ENCODE measurements around the gene CPZ. TPM values are rescaled to one million over a fixed set of nuclear protein-coding genes. Genes with fewer than 3 reads are reported as not detected.
A peak's percentile ranks its signal among the peaks of the same experiment; 100 is the strongest.
"Not testable (repeated sequence)": the region's sequence is repeated elsewhere in the genome, so short reads cannot be mapped to it uniquely, and the experiment has no call there.

Gene CPZ
- total RNA-seq, 1 donor from 2014 or later = 6.0 TPM

DNA sequence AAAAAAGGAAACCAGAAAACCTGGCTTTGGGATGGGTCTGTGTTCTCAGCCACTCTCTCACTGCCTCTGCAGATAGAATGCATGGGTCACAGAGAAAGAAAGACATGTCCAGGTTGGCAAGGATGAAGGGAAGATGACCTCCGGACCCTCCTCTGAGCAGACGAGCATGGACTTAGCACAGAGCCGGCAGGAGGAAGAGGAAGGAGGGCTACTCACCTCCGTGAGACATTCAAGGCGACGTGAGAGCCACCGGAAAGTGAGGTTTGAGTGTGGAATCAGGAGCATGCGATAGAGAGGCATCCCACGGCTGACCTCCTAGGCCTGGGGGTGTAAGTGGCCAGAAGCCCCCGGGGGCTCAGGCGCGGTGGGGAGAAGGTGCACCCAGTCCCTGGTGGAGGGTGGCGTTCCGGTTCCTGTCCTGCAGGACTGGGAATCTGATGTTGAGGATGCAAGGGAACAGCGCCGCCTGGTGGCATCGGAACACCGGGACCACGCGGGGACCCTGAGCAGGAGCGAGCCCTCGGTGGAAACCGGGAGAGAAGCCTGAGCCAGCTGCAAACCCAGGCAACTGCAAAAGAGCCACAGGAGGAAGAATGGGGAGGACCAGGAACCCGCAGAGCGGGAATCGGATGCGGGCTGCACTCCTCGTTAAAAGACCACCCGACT lies 37.8 kb downstream of the CPZ start:
- H3K27ac ChIP-seq; H3K4me3 ChIP-seq; DNase-seq; H3K27me3 ChIP-seq (ENCODE audit: low read depth); H3K36me3 ChIP-seq; intact Hi-C loops (cut with DNase I); H3K9me3 ChIP-seq; H3K4me1 ChIP-seq: not testable (repeated sequence)
- peak; percentile 40 to 43 for ATAC-seq

DNA sequence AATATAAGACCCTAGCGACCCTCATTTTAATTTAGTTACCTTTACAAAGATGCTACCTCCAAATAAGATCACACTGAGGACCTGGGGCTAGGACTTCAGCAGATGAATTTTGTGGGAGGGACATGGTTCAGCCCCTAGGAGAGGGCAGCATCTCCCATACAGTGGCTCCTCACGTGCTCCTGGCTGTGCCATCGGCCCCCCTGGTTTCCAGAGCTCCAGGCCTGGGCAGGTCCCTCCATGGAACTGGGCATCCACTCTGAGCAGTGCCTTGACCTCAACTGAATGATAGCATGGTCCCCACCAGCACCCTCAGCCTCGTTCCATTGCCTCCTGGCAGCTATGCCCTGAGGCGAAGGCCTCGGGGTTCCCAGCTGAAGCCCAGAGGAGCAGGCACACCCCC lies 39.3 kb downstream of the CPZ start:
- H3K27ac ChIP-seq; H3K36me3 ChIP-seq; H3K4me1 ChIP-seq; H3K27me3 ChIP-seq (ENCODE audit: low read depth); H3K4me3 ChIP-seq; intact Hi-C loops (cut with DNase I); DNase-seq; H3K9me3 ChIP-seq: not testable (repeated sequence)
- peak; percentile 16 to 35 for ATAC-seq

DNA sequence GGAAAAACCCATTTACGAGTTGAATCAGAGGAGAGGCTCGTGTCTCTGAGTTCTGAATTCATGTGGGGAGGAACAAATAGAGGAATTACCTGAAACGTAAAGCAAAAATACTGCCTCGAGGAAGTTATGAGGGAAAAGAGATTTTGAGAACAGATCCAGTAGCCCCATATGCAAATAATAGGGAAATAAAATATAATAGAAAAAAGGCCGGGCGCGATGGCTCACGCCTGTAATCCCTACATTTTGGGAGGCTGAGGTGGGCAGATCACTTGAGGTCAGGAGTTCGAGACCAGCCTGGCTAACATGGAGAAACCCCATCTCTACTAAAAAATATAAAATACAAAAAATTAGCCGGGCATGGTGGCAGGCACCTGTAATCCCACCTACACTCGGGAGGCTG lies 42.2 kb downstream of the CPZ start:
- H3K9me3 ChIP-seq = not testable (repeated sequence)

DNA sequence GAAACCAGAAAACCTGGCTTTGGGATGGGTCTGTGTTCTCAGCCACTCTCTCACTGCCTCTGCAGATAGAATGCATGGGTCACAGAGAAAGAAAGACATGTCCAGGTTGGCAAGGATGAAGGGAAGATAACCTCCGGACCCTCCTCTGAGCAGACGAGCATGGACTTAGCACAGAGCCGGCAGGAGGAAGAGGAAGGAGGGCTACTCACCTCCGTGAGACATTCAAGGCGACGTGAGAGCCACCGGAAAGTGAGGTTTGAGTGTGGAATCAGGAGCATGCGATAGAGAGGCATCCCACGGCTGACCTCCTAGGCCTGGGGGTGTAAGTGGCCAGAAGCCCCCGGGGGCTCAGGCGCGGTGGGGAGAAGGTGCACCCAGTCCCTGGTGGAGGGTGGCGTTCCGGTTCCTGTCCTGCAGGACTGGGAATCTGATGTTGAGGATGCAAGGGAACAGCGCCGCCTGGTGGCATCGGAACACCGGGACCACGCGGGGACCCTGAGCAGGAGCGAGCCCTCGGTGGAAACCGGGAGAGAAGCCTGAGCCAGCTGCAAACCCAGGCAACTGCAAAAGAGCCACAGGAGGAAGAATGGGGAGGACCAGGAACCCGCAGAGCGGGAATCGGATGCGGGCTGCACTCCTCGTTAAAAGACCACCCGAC lies 43.5 kb downstream of the CPZ start:
- H3K36me3 ChIP-seq; H3K9me3 ChIP-seq; intact Hi-C loops (cut with DNase I); H3K27ac ChIP-seq; H3K4me3 ChIP-seq; H3K27me3 ChIP-seq (ENCODE audit: low read depth); DNase-seq; H3K4me1 ChIP-seq: not testable (repeated sequence)
- peak; percentile 52 to 65 for ATAC-seq

More for the DNA sequence above, 42.2 kb downstream of the CPZ start:
- H3K36me3 ChIP-seq; DNase-seq; H3K4me3 ChIP-seq; H3K27me3 ChIP-seq (ENCODE audit: low read depth); H3K27ac ChIP-seq; H3K4me1 ChIP-seq; intact Hi-C loops (cut with DNase I); ATAC-seq: not testable (repeated sequence)

DNA sequence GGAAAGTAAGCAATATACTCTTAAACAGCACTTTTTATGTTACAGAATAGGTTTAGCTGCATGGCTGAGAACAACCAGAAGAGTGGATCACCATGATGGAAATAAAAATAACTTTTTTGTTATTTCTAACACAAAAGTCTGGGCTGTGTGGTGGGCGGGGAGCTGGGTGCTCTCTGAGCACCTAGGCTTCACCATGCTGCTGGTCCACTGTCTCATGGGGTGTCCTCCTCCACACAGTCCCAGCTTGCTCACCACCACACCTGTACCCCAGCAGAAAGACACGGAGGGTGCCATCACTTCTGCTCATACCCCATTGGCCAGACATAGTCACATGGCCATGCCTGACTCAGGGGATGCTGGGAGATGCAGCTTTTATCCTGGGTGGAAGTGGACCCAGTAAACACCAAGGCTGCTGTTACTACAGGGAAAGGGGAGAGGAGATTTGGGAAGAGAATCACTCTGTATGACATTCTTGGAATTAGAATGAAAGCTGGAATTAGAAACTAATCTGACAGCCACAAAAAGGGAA lies 45.0 kb downstream of the CPZ start:
- peak; percentile 8 for DNase-seq
- intact Hi-C loops (cut with DNase I) = no loop called here

GRCh38 chr4:8639021-8639420 lies 46.5 kb downstream of the CPZ start:
- no peak overlapping the region for H3K4me3 ChIP-seq
- TF ChIP-seq, protein P1, sequence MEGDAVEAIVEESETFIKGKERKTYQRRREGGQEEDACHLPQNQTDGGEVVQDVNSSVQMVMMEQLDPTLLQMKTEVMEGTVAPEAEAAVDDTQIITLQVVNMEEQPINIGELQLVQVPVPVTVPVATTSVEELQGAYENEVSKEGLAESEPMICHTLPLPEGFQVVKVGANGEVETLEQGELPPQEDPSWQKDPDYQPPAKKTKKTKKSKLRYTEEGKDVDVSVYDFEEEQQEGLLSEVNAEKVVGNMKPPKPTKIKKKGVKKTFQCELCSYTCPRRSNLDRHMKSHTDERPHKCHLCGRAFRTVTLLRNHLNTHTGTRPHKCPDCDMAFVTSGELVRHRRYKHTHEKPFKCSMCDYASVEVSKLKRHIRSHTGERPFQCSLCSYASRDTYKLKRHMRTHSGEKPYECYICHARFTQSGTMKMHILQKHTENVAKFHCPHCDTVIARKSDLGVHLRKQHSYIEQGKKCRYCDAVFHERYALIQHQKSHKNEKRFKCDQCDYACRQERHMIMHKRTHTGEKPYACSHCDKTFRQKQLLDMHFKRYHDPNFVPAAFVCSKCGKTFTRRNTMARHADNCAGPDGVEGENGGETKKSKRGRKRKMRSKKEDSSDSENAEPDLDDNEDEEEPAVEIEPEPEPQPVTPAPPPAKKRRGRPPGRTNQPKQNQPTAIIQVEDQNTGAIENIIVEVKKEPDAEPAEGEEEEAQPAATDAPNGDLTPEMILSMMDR (IDR thresholded peaks at IDR 0.05) = no peak
- ATAC-seq (no peak), DNase-seq (peak; percentile 20)
- no peak overlapping the region for H3K27ac ChIP-seq
- H3K9me3 ChIP-seq = no peaks in the 10 kb centered on the region
- peaks cover 4% of the 10 kb centered on the region for H3K27me3 ChIP-seq (ENCODE audit: low read depth)
- H3K4me1 ChIP-seq = no peaks in the 10 kb centered on the region
- intact Hi-C loops (cut with DNase I) = no loop called here
- H3K36me3 ChIP-seq = no peaks in the 10 kb centered on the region

More for the DNA sequence above, 45.0 kb downstream of the CPZ start:
- H3K4me3 ChIP-seq = no peak overlapping the region
- no peak for ATAC-seq
- TF ChIP-seq, protein P1 (IDR thresholded peaks at IDR 0.05) = no peak
- no peaks in the 10 kb centered on the region for H3K4me1 ChIP-seq
- peaks cover 4% of the 10 kb centered on the region for H3K27me3 ChIP-seq (ENCODE audit: low read depth)
- no peaks in the 10 kb centered on the region for H3K36me3 ChIP-seq
- H3K9me3 ChIP-seq = no peaks in the 10 kb centered on the region
- H3K27ac ChIP-seq = no peak overlapping the region

DNA sequence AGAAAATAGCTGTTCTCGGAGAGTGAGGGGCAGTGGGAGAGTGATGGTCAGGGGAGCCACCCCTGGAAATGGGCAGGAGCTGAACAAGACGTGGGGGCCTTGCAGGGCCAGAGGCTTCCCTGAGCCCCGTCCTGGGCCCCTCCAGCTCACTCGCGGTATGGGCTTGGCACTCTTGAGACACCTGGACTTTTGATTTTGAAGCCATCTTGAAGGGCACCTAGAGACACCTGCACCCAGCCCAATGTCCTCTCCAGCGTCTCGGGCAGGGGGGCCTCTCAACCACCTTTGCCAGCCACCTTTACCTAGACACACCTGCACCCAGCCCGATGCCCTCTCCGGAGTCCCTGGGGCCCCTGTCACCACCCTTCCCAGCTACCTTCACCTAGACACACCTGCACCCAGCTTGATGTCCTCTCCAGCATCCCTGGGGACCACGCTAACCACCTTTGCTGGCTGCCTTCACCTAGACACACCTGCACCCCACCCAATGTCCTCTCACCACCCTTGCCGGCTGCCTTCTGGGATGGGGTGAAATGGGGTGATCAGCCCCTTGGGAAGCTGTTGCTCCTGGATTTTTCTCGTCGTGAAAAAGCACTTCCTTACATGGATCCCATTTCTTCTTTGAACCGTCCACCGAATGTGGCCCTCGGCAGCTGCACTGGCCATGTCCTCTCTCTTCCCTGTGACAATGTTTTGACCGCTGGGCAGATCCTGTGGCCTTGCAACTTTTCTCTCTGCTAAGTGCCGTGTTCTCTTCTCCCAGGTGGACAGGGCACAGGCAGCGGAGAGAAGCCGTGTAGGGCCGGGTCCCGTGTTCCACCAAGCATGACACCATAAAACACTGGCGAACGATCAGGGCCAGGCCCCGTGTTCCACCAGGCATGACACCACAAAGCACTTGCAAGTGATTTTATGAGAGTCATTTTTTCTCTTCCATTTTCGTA lies 47.5 kb downstream of the CPZ start:
- Histone ChIP-seq H3K36me3 (no peaks in the 10 kb centered on the region), H3K4me1 (no peaks in the 10 kb centered on the region), H3K27ac (no peak overlapping the region), H3K27me3 (ENCODE audit: low read depth) (peaks cover 4% of the 10 kb centered on the region), H3K4me3 (no peak overlapping the region), H3K9me3 (no peaks in the 10 kb centered on the region)
- ATAC-seq = no peak
- TF ChIP-seq, protein P1 (IDR thresholded peaks at IDR 0.05) = no peak
- peak; percentile 28 for DNase-seq
- intact Hi-C loops (cut with DNase I) = no loop called here
